ENCODE measurements around the gene NEK10. TPM values are rescaled to one million over a fixed set of nuclear protein-coding genes. Genes with fewer than 3 reads are reported as not detected.

Gene NEK10
- total and polyA plus RNA-seq, 4 donors: 3.5 to 60.3 (median 12.8) TPM

DNA sequence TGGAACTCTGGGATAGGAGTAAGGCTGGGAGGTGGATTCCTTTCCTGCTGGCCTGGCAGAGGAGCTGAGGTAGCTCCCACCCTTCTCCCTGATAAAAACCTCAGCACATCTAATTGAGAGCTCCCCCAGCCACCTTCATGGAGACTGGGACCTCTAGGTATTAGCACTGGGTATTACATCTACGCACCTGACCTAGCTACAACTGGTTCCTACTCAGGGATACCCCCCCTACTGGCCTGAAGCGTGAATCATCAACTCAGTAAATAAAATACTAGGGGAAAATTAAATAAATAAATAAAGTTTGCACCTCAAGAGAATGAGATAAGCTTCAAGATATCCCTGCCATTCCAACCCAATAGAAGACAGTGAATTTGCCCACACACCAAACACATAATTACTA is 140.4 kb downstream of the NEK10 start:
- Histone ChIP-seq H3K27me3 (ENCODE audit: control insufficient read depth in 3 of 3, insufficient read depth in 3 of 3, low read length in 2 of 3) (no peaks in the 10 kb centered on the region), H3K9ac (ENCODE audit: insufficient read depth in 1 of 2, low read length in 2 of 2) (no peak overlapping the region), H3K4me1 (ENCODE audit: control insufficient read depth in 5 of 5, insufficient read depth in 5 of 5, low read length in 5 of 5) (peaks cover 0 to 7% (median 0%) of the 10 kb centered on the region in 5 donors), H3K36me3 (ENCODE audit: control insufficient read depth in 4 of 4, insufficient read depth in 4 of 4, low read length in 4 of 4) (no peaks in the 10 kb centered on the region), H3K4me3 (no peak overlapping the region), H3K27ac (ENCODE audit: low read depth in 1 of 2, low read length in 1 of 2) (no peak overlapping the region), H3K9me3 (ENCODE audit: control insufficient read depth in 4 of 4, insufficient read depth in 3 of 4, low read length in 3 of 4) (peaks cover 0 to 5% (median 1%) of the 10 kb centered on the region in 4 donors)
- TF ChIP-seq, protein P1, sequence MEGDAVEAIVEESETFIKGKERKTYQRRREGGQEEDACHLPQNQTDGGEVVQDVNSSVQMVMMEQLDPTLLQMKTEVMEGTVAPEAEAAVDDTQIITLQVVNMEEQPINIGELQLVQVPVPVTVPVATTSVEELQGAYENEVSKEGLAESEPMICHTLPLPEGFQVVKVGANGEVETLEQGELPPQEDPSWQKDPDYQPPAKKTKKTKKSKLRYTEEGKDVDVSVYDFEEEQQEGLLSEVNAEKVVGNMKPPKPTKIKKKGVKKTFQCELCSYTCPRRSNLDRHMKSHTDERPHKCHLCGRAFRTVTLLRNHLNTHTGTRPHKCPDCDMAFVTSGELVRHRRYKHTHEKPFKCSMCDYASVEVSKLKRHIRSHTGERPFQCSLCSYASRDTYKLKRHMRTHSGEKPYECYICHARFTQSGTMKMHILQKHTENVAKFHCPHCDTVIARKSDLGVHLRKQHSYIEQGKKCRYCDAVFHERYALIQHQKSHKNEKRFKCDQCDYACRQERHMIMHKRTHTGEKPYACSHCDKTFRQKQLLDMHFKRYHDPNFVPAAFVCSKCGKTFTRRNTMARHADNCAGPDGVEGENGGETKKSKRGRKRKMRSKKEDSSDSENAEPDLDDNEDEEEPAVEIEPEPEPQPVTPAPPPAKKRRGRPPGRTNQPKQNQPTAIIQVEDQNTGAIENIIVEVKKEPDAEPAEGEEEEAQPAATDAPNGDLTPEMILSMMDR (IDR thresholded peaks at IDR 0.05; ENCODE audit: control extremely low read depth, extremely low read depth): no peak
- no peak for ATAC-seq (ENCODE audit: insufficient read depth, low FRiP score)
- no peak for DNase-seq
- 79 to 88% methylated on average over 2 of the region's 2 CpGs for WGBS, 2 donors

DNA sequence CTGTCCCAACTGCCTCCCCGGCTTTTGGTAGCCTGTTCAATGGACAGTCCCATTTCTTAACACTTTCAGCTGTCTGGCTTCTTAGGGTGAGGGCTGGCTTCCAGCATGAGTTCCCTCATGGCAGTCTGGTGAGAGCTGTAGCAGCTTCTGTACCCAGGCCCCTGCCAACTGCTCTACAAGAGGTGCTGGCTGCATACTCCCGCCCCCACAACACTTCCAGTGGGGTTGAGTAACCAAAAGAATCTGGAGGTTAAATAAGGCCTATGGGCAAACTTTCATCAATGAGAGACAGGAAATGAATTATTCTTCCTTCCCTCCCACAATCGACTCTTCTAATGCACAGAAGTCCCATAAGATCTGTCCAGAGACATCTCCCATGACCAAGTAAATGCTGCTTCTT is 145.0 kb downstream of the NEK10 start:
- no peak for DNase-seq
- 80 to 81% methylated on average over 3 of the region's 3 CpGs for WGBS, 2 donors
- TF ChIP-seq, protein P1 (IDR thresholded peaks at IDR 0.05; ENCODE audit: control extremely low read depth, extremely low read depth): no peak
- Histone ChIP-seq H3K4me3 (no peak overlapping the region), H3K27ac (ENCODE audit: low read depth in 1 of 2, low read length in 1 of 2) (no peak overlapping the region), H3K9ac (ENCODE audit: insufficient read depth in 1 of 2, low read length in 2 of 2) (no peak overlapping the region), H3K4me1 (ENCODE audit: control insufficient read depth in 5 of 5, insufficient read depth in 5 of 5, low read length in 5 of 5) (peaks cover 0 to 7% (median 0%) of the 10 kb centered on the region in 5 donors), H3K9me3 (ENCODE audit: control insufficient read depth in 4 of 4, insufficient read depth in 3 of 4, low read length in 3 of 4) (peaks cover 0 to 3% (median 0%) of the 10 kb centered on the region in 4 donors), H3K36me3 (ENCODE audit: control insufficient read depth in 4 of 4, insufficient read depth in 4 of 4, low read length in 4 of 4) (no peaks in the 10 kb centered on the region), H3K27me3 (ENCODE audit: control insufficient read depth in 3 of 3, insufficient read depth in 3 of 3, low read length in 2 of 3) (no peaks in the 10 kb centered on the region)
- ATAC-seq (ENCODE audit: insufficient read depth, low FRiP score): no peak

DNA sequence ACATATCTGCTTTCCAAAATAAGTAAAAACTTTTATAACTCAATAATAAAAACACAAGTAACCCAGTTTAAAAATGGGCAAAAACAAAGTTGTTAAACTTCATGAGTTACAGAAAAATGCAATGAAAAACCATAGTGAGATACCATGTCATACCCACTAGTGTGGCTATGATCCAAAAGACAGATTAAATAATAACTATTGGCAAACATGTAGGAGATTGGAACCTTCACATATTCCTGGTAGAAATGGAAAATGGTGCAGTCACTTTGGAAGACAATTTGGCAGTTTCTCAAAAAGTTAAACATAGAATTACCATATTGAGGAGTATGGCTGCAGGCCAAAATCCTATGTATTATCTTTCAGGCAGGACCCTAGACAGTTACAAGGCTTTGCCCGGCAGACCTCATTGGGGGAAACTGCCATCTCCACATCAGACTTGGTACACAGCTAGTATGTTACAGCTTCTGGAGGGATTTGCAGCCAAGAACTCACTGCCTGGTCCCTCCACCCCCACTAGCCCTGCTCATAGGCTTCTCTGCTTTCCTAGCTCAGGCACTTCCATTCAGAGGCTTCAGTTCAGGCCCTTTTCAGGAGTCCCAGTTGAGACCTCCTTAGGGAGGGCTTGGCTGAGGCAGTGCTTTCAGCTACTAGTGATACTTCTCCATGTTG is 147.8 kb downstream of the NEK10 start:
- H3K4me3 ChIP-seq: no peak overlapping the region
- H3K4me1 ChIP-seq (ENCODE audit: control insufficient read depth in 5 of 5, insufficient read depth in 5 of 5, low read length in 5 of 5): peaks cover 0 to 7% (median 0%) of the 10 kb centered on the region in 5 donors
- peaks cover 0 to 3% (median 0%) of the 10 kb centered on the region in 4 donors for H3K9me3 ChIP-seq (ENCODE audit: control insufficient read depth in 4 of 4, insufficient read depth in 3 of 4, low read length in 3 of 4)
- TF ChIP-seq, protein P1 (IDR thresholded peaks at IDR 0.05; ENCODE audit: control extremely low read depth, extremely low read depth): no peak
- DNase-seq (no peak), ATAC-seq (ENCODE audit: insufficient read depth, low FRiP score) (no peak)
- 70 to 83% methylated on average over 1 of the region's 1 CpG for WGBS, 2 donors
- H3K9ac ChIP-seq (ENCODE audit: insufficient read depth in 1 of 2, low read length in 2 of 2): no peak overlapping the region
- H3K27me3 ChIP-seq (ENCODE audit: control insufficient read depth in 3 of 3, insufficient read depth in 3 of 3, low read length in 2 of 3): no peaks in the 10 kb centered on the region
- no peaks in the 10 kb centered on the region for H3K36me3 ChIP-seq (ENCODE audit: control insufficient read depth in 4 of 4, insufficient read depth in 4 of 4, low read length in 4 of 4)
- H3K27ac ChIP-seq (ENCODE audit: low read depth in 1 of 2, low read length in 1 of 2): no peak overlapping the region

DNA sequence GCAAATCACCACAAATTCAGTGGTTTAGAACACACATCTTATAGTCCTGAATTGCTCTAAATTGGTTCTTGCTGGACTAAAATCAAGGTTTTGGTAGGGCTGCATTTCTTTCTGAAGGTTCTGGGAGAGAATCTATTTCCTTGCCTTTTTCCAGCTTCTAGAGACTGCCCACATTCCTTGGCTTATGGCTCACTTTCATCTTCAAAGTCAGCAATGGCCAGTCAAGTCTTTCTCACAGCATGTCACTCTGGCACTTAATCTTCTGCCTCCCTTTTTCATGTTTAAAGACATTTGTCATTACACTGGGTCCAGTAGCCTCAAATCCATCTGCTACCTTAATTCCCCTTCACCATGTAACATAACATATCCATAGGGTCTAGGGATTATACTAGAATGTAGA is 149.0 kb downstream of the NEK10 start:
- H3K9me3 ChIP-seq (ENCODE audit: control insufficient read depth in 4 of 4, insufficient read depth in 3 of 4, low read length in 3 of 4): peaks cover 0 to 3% (median 0%) of the 10 kb centered on the region in 4 donors
- TF ChIP-seq, protein P1 (IDR thresholded peaks at IDR 0.05; ENCODE audit: control extremely low read depth, extremely low read depth): no peak
- no peak for ATAC-seq (ENCODE audit: insufficient read depth, low FRiP score)
- H3K27ac ChIP-seq (ENCODE audit: low read depth in 1 of 2, low read length in 1 of 2): no peak overlapping the region
- H3K27me3 ChIP-seq (ENCODE audit: control insufficient read depth in 3 of 3, insufficient read depth in 3 of 3, low read length in 2 of 3): no peaks in the 10 kb centered on the region
- H3K36me3 ChIP-seq (ENCODE audit: control insufficient read depth in 4 of 4, insufficient read depth in 4 of 4, low read length in 4 of 4): no peaks in the 10 kb centered on the region
- peaks cover 0 to 3% (median 0%) of the 10 kb centered on the region in 5 donors for H3K4me1 ChIP-seq (ENCODE audit: control insufficient read depth in 5 of 5, insufficient read depth in 5 of 5, low read length in 5 of 5)
- H3K9ac ChIP-seq (ENCODE audit: insufficient read depth in 1 of 2, low read length in 2 of 2): no peak overlapping the region
- H3K4me3 ChIP-seq: no peak overlapping the region
- no peak for DNase-seq

All from lung (tissue), 12 donors.